ENCODE results near the gene MEGF11. TPM values are rescaled to one million over a fixed set of nuclear protein-coding genes. Genes with fewer than 3 reads are reported as not detected.

Gene MEGF11
- total RNA-seq, 2 donors from 2014 or later: not detected

- 29% methylated on average over 5 of the region's 5 CpGs for WGBS
- no peaks in the 10 kb centered on the region for H3K36me3 ChIP-seq
- H3K27ac ChIP-seq: no peak overlapping the region
- intact Hi-C loops (cut with DNase I): no loop called here
- no peak for TF ChIP-seq POLR2AphosphoS5 (IDR thresholded peaks at IDR 0.05)
- TF ChIP-seq, protein P1, sequence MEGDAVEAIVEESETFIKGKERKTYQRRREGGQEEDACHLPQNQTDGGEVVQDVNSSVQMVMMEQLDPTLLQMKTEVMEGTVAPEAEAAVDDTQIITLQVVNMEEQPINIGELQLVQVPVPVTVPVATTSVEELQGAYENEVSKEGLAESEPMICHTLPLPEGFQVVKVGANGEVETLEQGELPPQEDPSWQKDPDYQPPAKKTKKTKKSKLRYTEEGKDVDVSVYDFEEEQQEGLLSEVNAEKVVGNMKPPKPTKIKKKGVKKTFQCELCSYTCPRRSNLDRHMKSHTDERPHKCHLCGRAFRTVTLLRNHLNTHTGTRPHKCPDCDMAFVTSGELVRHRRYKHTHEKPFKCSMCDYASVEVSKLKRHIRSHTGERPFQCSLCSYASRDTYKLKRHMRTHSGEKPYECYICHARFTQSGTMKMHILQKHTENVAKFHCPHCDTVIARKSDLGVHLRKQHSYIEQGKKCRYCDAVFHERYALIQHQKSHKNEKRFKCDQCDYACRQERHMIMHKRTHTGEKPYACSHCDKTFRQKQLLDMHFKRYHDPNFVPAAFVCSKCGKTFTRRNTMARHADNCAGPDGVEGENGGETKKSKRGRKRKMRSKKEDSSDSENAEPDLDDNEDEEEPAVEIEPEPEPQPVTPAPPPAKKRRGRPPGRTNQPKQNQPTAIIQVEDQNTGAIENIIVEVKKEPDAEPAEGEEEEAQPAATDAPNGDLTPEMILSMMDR (IDR thresholded peaks at IDR 0.05): no peak
- TF ChIP-seq POLR2A (IDR thresholded peaks at IDR 0.05): no peak
- no peaks in the 10 kb centered on the region for H3K9me3 ChIP-seq
- no peaks in the 10 kb centered on the region for H3K27me3 ChIP-seq (replicated peaks; ENCODE audit: insufficient read depth)
- no peak overlapping the region for H3K4me3 ChIP-seq
- no peak for DNase-seq (ENCODE audit: low spot score)
- H3K4me1 ChIP-seq (replicated peaks): no peaks in the 10 kb centered on the region
These were observed 237.4 kb downstream of the MEGF11 start for GRCh38 chr15:66016199-66016598.

GRCh38 chr15:66014635-66015182, 238.8 kb downstream of the MEGF11 start:
- intact Hi-C loops (cut with DNase I): no loop called here
- H3K27ac ChIP-seq: no peak overlapping the region
- H3K9me3 ChIP-seq: no peaks in the 10 kb centered on the region
- H3K4me3 ChIP-seq: no peak overlapping the region
- no peaks in the 10 kb centered on the region for H3K4me1 ChIP-seq (replicated peaks)
- no peak for DNase-seq (ENCODE audit: low spot score)
- TF ChIP-seq, protein P1 (IDR thresholded peaks at IDR 0.05): no peak
- TF ChIP-seq POLR2A (IDR thresholded peaks at IDR 0.05) (no peak), POLR2AphosphoS5 (IDR thresholded peaks at IDR 0.05) (no peak)
- H3K36me3 ChIP-seq: no peaks in the 10 kb centered on the region
- H3K27me3 ChIP-seq (replicated peaks; ENCODE audit: insufficient read depth): no peaks in the 10 kb centered on the region
- 83% methylated on average over 8 of the region's 8 CpGs for WGBS

DNA sequence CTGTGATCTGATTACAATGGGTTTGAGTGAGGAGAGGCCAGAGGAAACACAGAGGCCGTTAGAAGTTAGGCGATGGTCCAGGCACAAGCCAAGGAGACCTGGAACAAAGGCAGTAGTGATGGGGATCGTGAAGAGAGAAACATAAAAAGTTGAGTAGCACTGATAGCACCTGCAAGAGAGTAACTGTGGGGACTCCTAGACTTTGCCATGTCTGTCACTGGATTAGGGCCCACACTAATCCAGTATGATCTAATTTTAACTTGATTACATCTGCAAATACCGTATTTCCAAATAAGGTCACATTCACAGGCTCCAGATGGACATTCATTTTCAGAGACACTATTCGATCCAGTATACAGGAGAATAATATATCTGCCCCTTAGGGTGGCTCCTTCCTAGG, 239.5 kb downstream of the MEGF11 start:
- intact Hi-C loops (cut with DNase I): no loop called here
- no peak for DNase-seq (ENCODE audit: low spot score)
- Histone ChIP-seq H3K36me3 (no peaks in the 10 kb centered on the region), H3K27ac (no peak overlapping the region), H3K27me3 (replicated peaks; ENCODE audit: insufficient read depth) (no peaks in the 10 kb centered on the region), H3K4me1 (replicated peaks) (no peaks in the 10 kb centered on the region), H3K4me3 (no peak overlapping the region), H3K9me3 (no peaks in the 10 kb centered on the region)
- TF ChIP-seq POLR2A (IDR thresholded peaks at IDR 0.05) (no peak), POLR2AphosphoS5 (IDR thresholded peaks at IDR 0.05) (no peak)
- TF ChIP-seq, protein P1 (IDR thresholded peaks at IDR 0.05): no peak
- 60% methylated on average over 5 of the region's 5 CpGs for WGBS

GRCh38 chr15:66008940-66009562, 244.5 kb downstream of the MEGF11 start:
- no peaks in the 10 kb centered on the region for H3K4me1 ChIP-seq (replicated peaks)
- no peaks in the 10 kb centered on the region for H3K9me3 ChIP-seq
- no peak for DNase-seq (ENCODE audit: low spot score)
- TF ChIP-seq POLR2AphosphoS5 (IDR thresholded peaks at IDR 0.05) (no peak), POLR2A (IDR thresholded peaks at IDR 0.05) (no peak)
- TF ChIP-seq, protein P1 (IDR thresholded peaks at IDR 0.05): no peak
- no peaks in the 10 kb centered on the region for H3K36me3 ChIP-seq
- no peak overlapping the region for H3K4me3 ChIP-seq
- no peak overlapping the region for H3K27ac ChIP-seq
- intact Hi-C loops (cut with DNase I): no loop called here
- WGBS: 26% methylated on average over 3 of the region's 3 CpGs
- no peaks in the 10 kb centered on the region for H3K27me3 ChIP-seq (replicated peaks; ENCODE audit: insufficient read depth)

- TF ChIP-seq, protein P1 (IDR thresholded peaks at IDR 0.05): no peak
- TF ChIP-seq POLR2A (IDR thresholded peaks at IDR 0.05) (no peak), POLR2AphosphoS5 (IDR thresholded peaks at IDR 0.05) (no peak)
- intact Hi-C loops (cut with DNase I): no loop called here
- DNase-seq (ENCODE audit: low spot score): no peak
These were observed 245.8 kb downstream of the MEGF11 start for GRCh38 chr15:66007663-66008262.

More at GRCh38 chr15:66007663-66008262, 245.8 kb downstream of the MEGF11 start:
- no peaks in the 10 kb centered on the region for H3K27me3 ChIP-seq (replicated peaks; ENCODE audit: insufficient read depth)
- H3K27ac ChIP-seq: no peak overlapping the region
- H3K4me3 ChIP-seq: no peak overlapping the region
- H3K9me3 ChIP-seq: no peaks in the 10 kb centered on the region
- no peaks in the 10 kb centered on the region for H3K36me3 ChIP-seq
- H3K4me1 ChIP-seq (replicated peaks): no peaks in the 10 kb centered on the region
